Glomerular endothelial cell (primary cell): Measurements from ENCODE around the gene DDX60. TPM values are rescaled to one million over a fixed set of nuclear protein-coding genes. Genes with fewer than 3 reads are reported as not detected.

Source experiments
- DNase-seq: peaks from one replicate; pipeline ENCODE4 v3.0.0-alpha.2; 2011; ENCODE audit warnings: low read depth, low spot score; ENCODE audit errors: extremely low read depth
- total RNA-seq: library from RNA; depleted of rRNA; stranded (reverse); fragments of >200 nt; gene quantifications from 2 replicates; pipeline ENCODE4 v1.2.3, GENCODE V29; 2015

DDX60 gene
- total RNA-seq, 1 donor from 2014 or later: 34.8 TPM

DNA sequence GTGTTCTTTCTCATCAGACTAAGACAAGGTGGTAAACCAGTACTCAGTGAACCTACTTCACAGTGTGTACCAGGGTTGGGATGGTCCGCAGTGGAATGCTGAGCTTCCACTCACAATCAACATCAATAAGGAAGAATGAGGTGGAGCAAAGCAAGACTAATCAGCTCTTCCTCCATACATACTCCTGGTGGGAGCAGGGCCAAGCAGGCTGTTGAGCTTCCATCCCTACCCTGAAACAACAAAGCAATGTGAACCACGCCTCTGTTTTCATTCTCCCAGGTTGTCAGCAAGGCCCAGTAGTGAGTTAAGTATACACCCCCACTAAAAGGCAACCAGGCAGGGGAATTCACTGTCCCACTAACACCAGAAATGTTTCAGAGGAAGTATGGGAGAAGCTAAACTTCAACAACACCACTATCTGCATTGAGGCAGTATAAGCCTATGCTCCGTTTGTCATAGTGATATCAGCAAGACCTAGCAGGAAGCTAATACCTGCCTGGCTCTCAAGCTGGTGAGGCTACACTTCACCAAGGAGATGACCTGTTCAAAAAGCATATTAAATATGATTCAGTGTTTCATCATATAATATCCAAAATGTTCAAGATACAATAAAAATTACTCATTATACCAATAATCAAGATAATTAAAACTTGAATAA lies 109.5 kb downstream of the DDX60 start:
- no peak for DNase-seq

DNA sequence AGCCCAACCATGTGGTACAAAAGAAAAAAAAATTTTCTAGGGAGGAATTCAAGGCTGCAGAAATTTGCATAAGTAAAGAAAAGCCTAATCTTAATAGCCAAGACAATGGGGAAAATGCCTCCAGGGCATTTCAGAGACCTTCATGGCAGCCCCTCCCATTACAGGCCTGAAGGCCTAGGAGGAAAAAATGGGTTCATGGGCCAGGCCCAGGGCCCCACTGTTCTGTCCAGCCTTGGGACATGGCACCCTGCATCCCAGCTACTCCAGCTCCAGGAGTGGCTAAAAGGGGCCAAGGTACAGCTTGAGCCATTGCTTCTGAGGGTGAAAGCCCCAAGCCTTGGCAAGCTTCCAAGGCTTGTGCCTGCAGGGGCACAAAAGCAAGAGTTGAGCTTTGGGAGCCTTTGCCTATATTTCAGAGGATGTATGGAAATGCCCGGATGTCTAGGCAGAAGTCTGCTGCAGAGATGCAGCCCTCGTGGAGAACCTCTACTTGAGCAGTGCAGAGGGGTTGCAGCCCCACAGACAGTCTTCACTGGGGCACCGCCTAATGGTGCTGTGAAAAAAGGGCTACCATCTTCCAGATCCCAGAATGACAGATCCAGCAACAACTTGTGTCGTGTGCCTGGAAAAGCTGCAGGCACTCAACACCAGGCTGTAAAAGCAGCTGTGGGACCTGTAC lies 115.2 kb downstream of the DDX60 start:
- DNase-seq: no peak

DNA sequence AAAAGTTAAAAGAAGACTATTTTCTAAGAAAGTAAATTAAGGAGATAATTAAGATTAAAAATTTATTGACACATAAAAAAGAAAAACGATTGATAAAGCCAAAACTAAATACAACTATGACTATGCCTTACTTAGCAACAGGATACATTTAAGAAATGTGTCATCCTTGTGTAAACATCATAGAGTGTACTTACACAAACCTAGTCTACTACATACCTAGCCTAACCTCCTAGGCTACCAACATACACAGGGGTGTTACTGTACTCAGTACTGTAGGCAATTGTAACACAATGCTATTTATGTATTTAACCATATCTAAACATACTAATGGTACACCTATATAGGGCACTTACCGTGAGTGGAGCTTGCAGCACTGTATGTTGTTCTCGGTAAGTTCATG lies 117.9 kb downstream of the DDX60 start:
- no peak for DNase-seq

DNA sequence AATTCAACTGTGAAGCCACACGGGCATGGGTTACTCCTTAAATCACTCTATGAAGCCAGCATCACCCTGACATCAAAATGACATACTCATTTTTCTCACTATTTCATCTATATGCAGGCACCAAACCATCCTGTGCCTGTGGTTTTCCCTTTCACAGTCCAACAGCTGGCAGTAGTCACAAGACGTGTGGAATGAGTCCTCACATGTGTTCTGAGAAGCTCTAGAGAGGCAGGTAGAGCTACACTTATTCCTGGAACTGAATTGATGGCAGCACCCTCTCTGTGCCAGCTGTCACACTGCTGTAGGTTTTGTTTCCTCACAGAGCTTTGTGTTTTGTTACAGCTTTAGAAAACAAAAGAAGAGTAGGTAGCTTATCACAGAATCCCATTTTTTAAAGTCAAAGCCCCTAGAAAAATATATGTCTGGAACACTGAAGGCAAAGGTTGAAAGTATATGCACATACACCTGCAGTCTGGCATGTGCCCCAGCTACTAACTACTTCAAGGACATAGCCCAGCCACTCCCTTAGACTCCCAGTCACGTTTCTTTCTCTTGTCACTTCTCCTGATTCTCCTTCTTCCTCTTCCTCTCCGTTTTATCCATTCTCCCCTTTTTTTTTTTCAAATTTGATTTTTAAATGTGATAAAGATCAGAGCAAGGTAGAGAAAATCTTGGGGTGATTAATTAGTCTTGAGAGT lies 119.1 kb downstream of the DDX60 start:
- no peak for DNase-seq

DNA sequence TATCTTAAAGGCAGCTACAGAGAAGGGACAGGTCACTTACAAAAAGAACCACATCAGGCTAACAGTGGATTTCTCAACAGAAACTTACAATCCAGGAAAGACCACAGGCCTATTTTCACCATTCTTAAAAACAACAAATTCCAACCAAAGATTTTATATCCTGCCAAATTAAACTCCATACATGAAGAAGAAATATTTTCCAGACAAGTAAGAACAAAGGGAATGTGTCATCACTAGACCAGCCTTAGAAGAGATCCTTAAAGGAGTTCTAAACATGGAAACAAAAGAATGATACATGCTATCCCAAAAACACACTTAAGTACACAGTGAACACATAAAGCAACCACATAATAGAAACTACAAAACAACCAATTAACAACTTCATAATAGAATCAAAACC lies 120.6 kb downstream of the DDX60 start:
- DNase-seq: no peak

DNA sequence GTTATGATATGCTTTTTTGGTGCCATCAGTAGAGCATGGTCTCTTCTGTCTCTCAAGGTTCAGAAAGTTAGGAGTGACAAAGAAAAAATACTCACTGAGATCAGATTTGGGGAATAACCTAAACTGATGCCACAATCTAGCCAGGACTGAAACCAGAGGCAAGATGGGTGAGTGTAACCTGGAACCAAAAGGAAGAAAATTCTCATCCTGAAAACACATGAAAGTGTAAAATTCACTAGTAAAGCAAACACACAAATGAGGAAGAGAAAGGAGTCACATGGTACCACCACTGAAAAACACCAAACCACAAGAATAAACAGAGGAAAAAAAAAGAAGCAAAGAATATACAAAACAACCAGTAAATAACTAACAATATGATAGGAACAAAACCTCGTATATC lies 129.8 kb downstream of the DDX60 start:
- DNase-seq: no peak

DNA sequence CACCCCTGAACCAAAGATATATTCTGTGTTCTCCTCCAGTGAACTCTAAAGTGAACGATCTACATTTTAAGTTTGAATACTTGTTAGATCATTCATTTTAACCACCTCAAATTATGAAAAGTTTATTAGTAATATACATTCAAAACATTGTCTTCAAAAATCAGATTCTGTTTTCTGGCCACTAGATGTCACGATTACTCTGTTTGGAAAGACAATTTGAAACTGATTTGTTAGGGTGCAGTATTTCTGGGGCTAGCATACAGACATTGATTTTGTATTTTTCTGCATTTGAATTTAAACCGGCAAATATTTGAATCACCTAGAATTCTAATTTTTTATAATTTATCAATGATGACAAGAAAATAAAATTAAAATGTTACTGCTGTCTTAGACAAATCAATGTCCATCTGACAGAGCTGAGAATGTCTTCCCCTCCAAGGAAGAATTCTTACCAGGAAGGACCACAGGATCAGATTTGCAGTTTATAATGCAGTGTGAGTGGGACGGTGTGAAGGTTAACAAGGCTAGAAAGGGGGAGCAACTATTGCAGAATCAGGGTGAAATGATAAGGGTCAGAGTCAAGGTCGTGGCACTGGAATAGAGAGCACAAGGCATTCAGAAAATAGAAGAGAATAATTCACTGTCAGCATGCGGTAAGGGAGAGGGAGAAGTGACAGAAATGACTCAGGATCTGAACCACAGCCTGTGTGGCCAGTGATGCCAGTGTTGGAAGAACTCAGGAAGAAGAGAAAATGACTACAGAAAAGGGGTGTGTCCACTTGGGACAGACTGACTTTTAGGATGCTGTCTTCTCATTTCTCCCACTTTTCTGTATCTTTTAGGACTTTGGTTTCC lies 134.6 kb downstream of the DDX60 start:
- peak; percentile 34 for DNase-seq

DNA sequence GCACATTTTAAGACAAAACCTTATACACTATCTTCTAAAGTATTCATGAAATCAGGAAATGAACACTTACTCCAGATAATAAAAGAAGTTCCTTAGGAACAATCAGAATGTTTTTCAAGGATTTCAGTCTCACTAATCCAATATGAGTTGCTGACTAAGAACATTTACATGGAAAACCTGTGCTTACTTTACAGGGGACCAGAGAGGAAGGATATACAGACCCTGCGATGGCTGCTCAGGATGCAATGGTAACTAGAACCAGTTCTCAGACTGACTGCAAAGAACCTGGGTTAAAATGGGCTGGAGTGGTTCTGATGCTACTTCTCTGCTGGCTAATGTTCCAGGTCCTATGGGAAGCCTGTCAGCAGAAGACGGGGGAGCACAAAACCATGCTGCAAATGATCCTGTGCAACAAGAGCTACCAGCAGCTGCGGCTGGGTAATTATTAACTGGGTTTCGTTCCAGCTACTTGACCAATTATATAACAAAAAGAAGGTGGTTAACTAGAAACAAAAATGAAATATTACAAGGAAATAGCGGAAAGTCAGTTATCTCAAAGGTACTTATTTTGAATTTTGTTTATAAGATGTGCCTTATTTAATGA lies 140.9 kb downstream of the DDX60 start:
- no peak for DNase-seq

DNA sequence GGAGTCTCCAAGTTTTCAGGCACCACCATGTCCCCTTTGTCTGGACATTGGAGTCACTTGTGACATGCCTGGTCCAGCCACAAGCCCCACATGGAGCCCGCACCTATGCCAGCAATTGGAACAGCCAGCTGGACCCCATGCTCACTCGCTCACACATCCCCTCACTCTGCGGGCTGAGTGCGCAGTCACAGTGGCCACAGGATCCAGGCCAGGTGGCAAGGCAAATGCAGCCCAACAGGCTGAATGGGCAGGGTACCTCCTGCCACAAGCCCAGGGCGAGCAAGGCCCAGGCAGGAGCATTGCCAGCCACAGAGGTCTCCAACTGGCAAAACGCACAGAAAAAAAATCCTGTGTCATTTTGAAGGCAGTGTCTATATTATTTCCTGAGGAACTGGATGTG lies 144.2 kb downstream of the DDX60 start:
- DNase-seq: no peak

DNA sequence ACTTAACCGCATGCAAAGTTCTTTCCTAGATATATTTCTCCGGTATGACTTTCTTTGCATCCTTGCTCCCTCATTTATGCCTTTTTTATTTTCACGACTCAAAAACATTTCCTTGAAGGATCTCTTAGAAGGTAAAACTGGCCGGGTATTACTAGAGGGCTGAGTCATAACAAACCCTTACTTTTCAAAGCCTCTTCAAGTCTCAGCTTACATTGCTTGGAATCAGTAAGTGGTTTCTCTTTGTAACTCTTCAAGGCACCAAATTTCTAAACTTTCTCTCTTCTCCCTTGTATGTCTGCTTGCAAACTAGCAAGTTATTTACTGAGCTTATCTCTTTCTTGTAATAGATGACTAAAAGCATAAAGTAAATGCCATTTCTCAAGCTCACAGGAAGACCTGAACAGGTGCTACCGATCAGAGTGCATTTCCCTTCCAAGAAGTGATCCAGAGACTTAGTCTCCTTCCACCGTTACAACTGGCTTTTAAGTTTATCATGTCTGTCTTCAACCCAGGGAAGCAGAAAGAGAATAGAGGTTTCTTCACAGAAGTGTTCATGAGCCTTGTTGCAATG lies 150.8 kb downstream of the DDX60 start:
- DNase-seq: no peak

Other genes with a start within 250 kb of the DDX60 start
- 0.68 and 0.82 TPM in 2 replicates for gene ANXA10, start 226.2 kb downstream of the DDX60 start, total RNA-seq
- 44.4 and 45.0 TPM in 2 replicates for gene DDX60L, start 161.7 kb upstream of the DDX60 start, total RNA-seq
- 18.3 and 38.6 TPM in 2 replicates for gene PALLD, start 178.3 kb upstream of the DDX60 start, total RNA-seq